Kidney capillary endothelial cell (primary cell): Measurements from ENCODE around the gene YPEL5.

Source experiments
- DNase-seq: peaks from one replicate; pipeline ENCODE4 v3.0.0-alpha.2; 2018; ENCODE audit warnings: low spot score

Gene YPEL5

GRCh38 chr2:30165050-30165520, 18.3 kb downstream of the YPEL5 start:
- DNase-seq, result peak; percentile 93

GRCh38 chr2:30165617-30166016, 18.8 kb downstream of the YPEL5 start:
- no peak for DNase-seq

- no peak for DNase-seq
Measured at GRCh38 chr2:30172627-30173026, 25.8 kb downstream of the YPEL5 start.

GRCh38 chr2:30177440-30177839, 30.6 kb downstream of the YPEL5 start:
- DNase-seq, result no peak

- DNase-seq, result no peak
Measured at GRCh38 chr2:30177956-30178355, 31.1 kb downstream of the YPEL5 start.

GRCh38 chr2:30178618-30179434, 32.0 kb downstream of the YPEL5 start:
- DNase-seq, result peak; percentile 94

GRCh38 chr2:30179536-30179935, 32.7 kb downstream of the YPEL5 start:
- no peak for DNase-seq

- no peak for DNase-seq
Measured at GRCh38 chr2:30180226-30180625, 33.4 kb downstream of the YPEL5 start.

- no peak for DNase-seq
Measured at GRCh38 chr2:30181176-30181575, 34.4 kb downstream of the YPEL5 start.

- no peak for DNase-seq
Measured at GRCh38 chr2:30184035-30184434, 37.2 kb downstream of the YPEL5 start.

GRCh38 chr2:30185178-30185577, 38.4 kb downstream of the YPEL5 start:
- DNase-seq, result no peak

GRCh38 chr2:30188292-30188691, 41.5 kb downstream of the YPEL5 start:
- no peak for DNase-seq

GRCh38 chr2:30190637-30191036, 43.8 kb downstream of the YPEL5 start:
- DNase-seq, result no peak

- no peak for DNase-seq
Measured at GRCh38 chr2:30191107-30191506, 44.3 kb downstream of the YPEL5 start.

- DNase-seq, result no peak
Measured at GRCh38 chr2:30191819-30192271, 45.0 kb downstream of the YPEL5 start.

GRCh38 chr2:30192314-30192713, 45.5 kb downstream of the YPEL5 start:
- no peak for DNase-seq

GRCh38 chr2:30193104-30193681, 46.4 kb downstream of the YPEL5 start:
- DNase-seq, result no peak

- no peak for DNase-seq
Measured at GRCh38 chr2:30194421-30194820, 47.6 kb downstream of the YPEL5 start.

- DNase-seq, result no peak
Measured at GRCh38 chr2:30195016-30195415, 48.2 kb downstream of the YPEL5 start.

- no peak for DNase-seq
Measured at GRCh38 chr2:30197570-30198192, 50.9 kb downstream of the YPEL5 start.

- DNase-seq, result no peak
Measured at GRCh38 chr2:30201990-30202389, 55.2 kb downstream of the YPEL5 start.

- DNase-seq, result no peak
Measured at GRCh38 chr2:30203156-30203555, 56.3 kb downstream of the YPEL5 start.

- DNase-seq, result no peak
Measured at GRCh38 chr2:30204281-30204680, 57.5 kb downstream of the YPEL5 start.
